Colonic mucosa (tissue), 4 donors: ENCODE data around the gene KRTAP27-1. TPM values are rescaled to one million over a fixed set of nuclear protein-coding genes. Genes with fewer than 3 reads are reported as not detected.

Experiments
- DNase-seq: peaks from one replicate; pipeline ENCODE4 v3.0.0-alpha.2; 2020
- H3K27ac ChIP-seq: fragments of 200-600 bp; one replicate; pipeline ENCODE4 v1.8.0; 2021
- H3K27me3 ChIP-seq: fragments of 200-600 bp; one replicate; pipeline ENCODE4 v1.8.0; 2021
- H3K36me3 ChIP-seq: fragments of 200-600 bp; one replicate; pipeline ENCODE4 v1.8.0; 2021
- H3K4me1 ChIP-seq: fragments of 200-600 bp; one replicate; pipeline ENCODE4 v1.8.0; 2021; ENCODE audit warnings: mild to moderate bottlenecking
- H3K4me3 ChIP-seq: fragments of 200-600 bp; one replicate; pipeline ENCODE4 v1.8.0; 2021
- H3K9ac ChIP-seq, 2 donors: one replicate each; pipeline ENCODE4 v1.7.0; 2013; ENCODE audit warnings: control low read depth in 2 of 2, low read depth in 2 of 2, low read length in 2 of 2
- H3K9me3 ChIP-seq: fragments of 200-600 bp; one replicate; pipeline ENCODE4 v1.8.0; 2021
- CTCF ChIP-seq: fragments of 200-600 bp; IDR thresholded peaks from one replicate; pipeline ENCODE4 v1.8.0; 2022; ENCODE audit warnings: antibody characterized with exemption, mild to moderate bottlenecking
- intact Hi-C: fragments of 100-400 bp; cut with DNase I; formaldehyde crosslinking; loops from one replicate; pipeline ENCODE4 v1.14.1; 2022
- microRNA-seq: library from miRNA; unstranded; fragments of <30 nt; microRNA quantifications from one replicate; pipeline ENCODE4, GENCODE V29; 2019
- total RNA-seq, 2 donors: library from RNA; stranded (reverse); fragmentation: NEBNext Ultra II Directional in 1 of 2; extraction: Animal tissue kit (Norgen Biotek cat#: 25700) in 1 of 2; gene quantifications; one replicate each; pipeline ENCODE4 v1.2.1, GENCODE V29; 2021
- donor health status: healthy.
- donor health status: DM: no; HTN: no; CAD: no.
- donor health status: DM: no; HTN: no; CAD: no.

KRTAP27-1 gene
- total RNA-seq, 2 donors from 2014 or later = not detected

GRCh38 chr21:30305136-30305535, 32.4 kb downstream of the KRTAP27-1 start:
- DNase-seq = no peak
- no peaks in the 10 kb centered on the region for H3K27me3 ChIP-seq
- intact Hi-C loops = no loop called here
- no peaks in the 10 kb centered on the region for H3K9me3 ChIP-seq
- TF ChIP-seq CTCF = no peak
- H3K27ac ChIP-seq = no peak overlapping the region
- no peak overlapping the region for H3K4me3 ChIP-seq
- H3K36me3 ChIP-seq = no peaks in the 10 kb centered on the region
- H3K9ac ChIP-seq = no peak overlapping the region
- no peaks in the 10 kb centered on the region for H3K4me1 ChIP-seq

- H3K4me1 ChIP-seq = no peaks in the 10 kb centered on the region
- no peaks in the 10 kb centered on the region for H3K36me3 ChIP-seq
- intact Hi-C loops = no loop called here
- no peaks in the 10 kb centered on the region for H3K27me3 ChIP-seq
- TF ChIP-seq CTCF = no peak
- H3K4me3 ChIP-seq = no peak within 1 kb of the TSS
- no peak for DNase-seq
- H3K27ac ChIP-seq = no peak within 1 kb of the TSS
- H3K9ac ChIP-seq = no peak within 1 kb of the TSS
- H3K9me3 ChIP-seq = no peaks in the 10 kb centered on the region
Measured at GRCh38 chr21:30289215-30289614, 48.3 kb downstream of the KRTAP27-1 start, which contains the start of gene KRTAP25-1. Gene KRTAP25-1, minus strand, starts transcription at chr21:30289514. Its CDS starts 24 bp downstream, at chr21:30289490.

Small RNA genes within 50 kb of the gene (microRNA-seq; reads per million reads assigned to microRNA genes)
- gene MIR4327 = not detected

Other genes with a start within 250 kb of the KRTAP27-1 start
- not detected for gene CLDN17, start 170.9 kb downstream of the KRTAP27-1 start, total RNA-seq
- 10 to 100 TPM; 21.3 to 32.6 TPM for gene CLDN8, start 121.6 kb downstream of the KRTAP27-1 start, total RNA-seq
- gene KRTAP24-1, start 54.7 kb downstream of the KRTAP27-1 start, total RNA-seq = not detected
- gene KRTAP25-1, start 48.2 kb downstream of the KRTAP27-1 start, total RNA-seq = not detected
- gene KRTAP26-1, start 17.4 kb downstream of the KRTAP27-1 start, total RNA-seq = not detected
- not detected for gene KRTAP23-1, start 10.9 kb upstream of the KRTAP27-1 start, total RNA-seq
- 1 to 10 TPM; 2.3 to 6.0 TPM for gene KRTAP13-2, start 34.6 kb upstream of the KRTAP27-1 start, total RNA-seq
- gene KRTAP13-1, start 58.3 kb upstream of the KRTAP27-1 start, total RNA-seq = not detected
- gene KRTAP13-3, start 88.2 kb upstream of the KRTAP27-1 start, total RNA-seq = not detected
- not detected for gene KRTAP13-4, start 92.5 kb upstream of the KRTAP27-1 start, total RNA-seq
- gene KRTAP15-1, start 102.6 kb upstream of the KRTAP27-1 start, total RNA-seq = not detected
- gene KRTAP19-1, start 142.7 kb upstream of the KRTAP27-1 start, total RNA-seq = not detected
- not detected for gene KRTAP19-2, start 149.7 kb upstream of the KRTAP27-1 start, total RNA-seq
- not detected for gene KRTAP19-3, start 154.3 kb upstream of the KRTAP27-1 start, total RNA-seq
- gene KRTAP19-4, start 159.5 kb upstream of the KRTAP27-1 start, total RNA-seq = not detected
- gene KRTAP19-5, start 164.4 kb upstream of the KRTAP27-1 start, total RNA-seq = not detected
- gene KRTAP19-6, start 204.2 kb upstream of the KRTAP27-1 start, total RNA-seq = not detected
- not detected for gene KRTAP19-7, start 223.6 kb upstream of the KRTAP27-1 start, total RNA-seq